HCT116 (cell line): ENCODE results near the gene PDIK1L. TPM values are rescaled to one million over a fixed set of nuclear protein-coding genes. Genes with fewer than 3 reads are reported as not detected.

ENCODE experiments used
- ATAC-seq: fragments of 200-7000 bp; cut with Tn5 transposase; 2 replicates; pipeline ENCODE4 v1.9.1; 2020; ENCODE audit warnings: mild to moderate bottlenecking, moderate library complexity
- BruUV-seq: library from RNA; stranded (reverse); fragments of 400-500 nt; replicated peaks from 2 replicates; lab custom pipeline; 2021; lab: Mats Ljungman, UMichigan
- CTCF ChIA-PET: fragments of 300-600 bp; sonication (Branson Sonifier 250); formaldehyde crosslinking; loops from one replicate; lab custom pipeline; 2021; ENCODE audit warnings: antibody characterized with exemption; lab: Charles Lee
- POLR2A ChIA-PET: fragments of 300-600, 350-600 bp; sonication (Branson Sonifier 250); formaldehyde crosslinking; loops from one replicate; lab custom pipeline; 2021; ENCODE audit warnings: antibody characterized with exemption; lab: Charles Lee
- RAD21 ChIA-PET, 2 experiments: fragments of 300-600 bp; sonication (Branson Sonifier 250); formaldehyde crosslinking; loops; one replicate each; lab custom pipeline; 2023; ENCODE audit warnings: low total read pairs in 2 of 2; ENCODE audit not compliant: uncharacterized antibody in 2 of 2, unreplicated experiment in 2 of 2, low non-redundant PET in 1 of 2; lab: Charles Lee
- DNase-seq: peaks from one replicate; pipeline ENCODE4 v3.0.0-alpha.2; 2010; ENCODE audit warnings: low read depth, low spot score
- H2AFZ ChIP-seq: fragments of 200-600 bp; shearing (Covaris generic), sonication (generic); 2 replicates; pipeline ENCODE4 v1.6.1; 2017; ENCODE audit warnings: low read depth, mixed run types, mixed read lengths, antibody characterized with exemption, low read length; ENCODE audit not compliant: poor library complexity, severe bottlenecking
- H3K27ac ChIP-seq: 2 replicates; pipeline ENCODE4 v1.5.1; 2012; ENCODE audit warnings: low read depth, low read length
- H3K27me3 ChIP-seq: fragments of 200-600 bp; sonication (generic); 2 replicates; pipeline ENCODE4 v1.6.1; 2016; ENCODE audit warnings: mixed run types, low read length, mixed read lengths; ENCODE audit not compliant: insufficient read depth
- H3K36me3 ChIP-seq, 2 experiments: fragments of 200-500 bp in 1 of 2; fragments of 200-600 bp in 1 of 2; sonication (Bioruptor generic) in 1 of 2; sonication (generic) in 1 of 2; 2 replicates each; pipeline versions ENCODE4 v1.5.1 to v1.6.1; 2014 to 2016; ENCODE audit warnings: low read length in 2 of 2, inconsistent platforms in 1 of 2, mixed read lengths in 1 of 2, mixed run types in 1 of 2; ENCODE audit not compliant: insufficient read depth in 2 of 2, control insufficient read depth in 1 of 2
- H3K4me1 ChIP-seq, 2 experiments: fragments of 200-600 bp in 1 of 2; sonication (generic) in 1 of 2; 2 replicates each; pipeline versions ENCODE4 v1.5.1 to v1.6.1; 2012 to 2017; ENCODE audit warnings: low read length in 2 of 2, inconsistent platforms in 1 of 2, mild to moderate bottlenecking in 1 of 2, mixed read lengths in 1 of 2, mixed run types in 1 of 2, moderate library complexity in 1 of 2; ENCODE audit not compliant: insufficient read depth in 2 of 2, control insufficient read depth in 1 of 2
- H3K4me2 ChIP-seq: fragments of 200-600 bp; sonication (generic); 2 replicates; pipeline ENCODE4 v1.6.1; 2017; ENCODE audit warnings: mixed run types, low read length, mixed read lengths
- H3K4me3 ChIP-seq, 2 experiments: fragments of 200-600 bp in 1 of 2; sonication (generic) in 1 of 2; replicated peaks in 1 of 2; 2 replicates each; pipeline ENCODE4 v1.5.1; 2011 to 2016; ENCODE audit warnings: low read length in 2 of 2, control low read depth in 1 of 2, low read depth in 1 of 2, mild to moderate bottlenecking in 1 of 2, mixed read lengths in 1 of 2, mixed run types in 1 of 2
- H3K79me2 ChIP-seq: fragments of 200-600 bp; sonication (generic); 2 replicates; pipeline ENCODE4 v1.6.1; 2017; ENCODE audit warnings: mild to moderate bottlenecking, mixed run types, low read length, moderate library complexity, mixed read lengths; ENCODE audit not compliant: insufficient read depth
- H3K9ac ChIP-seq: fragments of 200-600 bp; sonication (generic); 2 replicates; pipeline ENCODE4 v1.6.1; 2016; ENCODE audit warnings: low read length, mixed read lengths
- H3K9me2 ChIP-seq: fragments of 200-600 bp; sonication (generic), shearing (Covaris generic); 2 replicates; pipeline ENCODE4 v1.6.1; 2017; ENCODE audit warnings: mixed run types, mild to moderate bottlenecking, moderate library complexity; ENCODE audit not compliant: insufficient read depth
- H3K9me3 ChIP-seq, 2 experiments: fragments of 200-500 bp in 1 of 2; fragments of 200-600 bp in 1 of 2; sonication (Bioruptor generic) in 1 of 2; sonication (generic) in 1 of 2; 2 replicates each; pipeline ENCODE4 v1.6.1; 2014 to 2017; ENCODE audit warnings: low read length in 2 of 2, mixed read lengths in 2 of 2, inconsistent platforms in 1 of 2, low read depth in 1 of 2, mild to moderate bottlenecking in 1 of 2, mixed run types in 1 of 2, moderate library complexity in 1 of 2; ENCODE audit not compliant: control insufficient read depth in 1 of 2, insufficient read depth in 1 of 2
- H4K20me1 ChIP-seq: fragments of 200-600 bp; sonication (generic), shearing (Covaris generic); 2 replicates; pipeline ENCODE4 v1.6.1; 2017; ENCODE audit warnings: mixed run types, mild to moderate bottlenecking, moderate library complexity; ENCODE audit not compliant: insufficient read depth
- CTCF ChIP-seq, 3 experiments: fragments of 200-600 bp in 1 of 3; sonication (generic) in 1 of 3; IDR thresholded peaks in 2 of 3; conservative IDR thresholded peaks in 1 of 3; 2 replicates each; pipeline ENCODE4 v1.5.1; 2012 to 2017; ENCODE audit warnings: low read depth in 2 of 3, low read length in 2 of 3, antibody characterized with exemption in 1 of 3, borderline replicate concordance in 1 of 3, control low read depth in 1 of 3, mild to moderate bottlenecking in 1 of 3, mixed read lengths in 1 of 3, mixed run types in 1 of 3, moderate library complexity in 1 of 3; ENCODE audit not compliant: insufficient read depth in 1 of 3
- FOSL1 ChIP-seq: IDR thresholded peaks from 2 replicates; pipeline ENCODE4 v1.6.1; 2012; ENCODE audit warnings: low read depth
- JUND ChIP-seq: IDR thresholded peaks from 2 replicates; pipeline ENCODE4 v1.6.1; 2012
- POLR2AphosphoS5 ChIP-seq: IDR thresholded peaks from 2 replicates; pipeline ENCODE4 v1.6.1; 2011; ENCODE audit warnings: mild to moderate bottlenecking, low read depth, low read length, moderate library complexity
- SP1 ChIP-seq: IDR thresholded peaks from 2 replicates; pipeline ENCODE4 v1.6.1; 2012; ENCODE audit warnings: low read depth
- intact Hi-C: fragments of 100-400 bp; cut with micrococcal nuclease; formaldehyde crosslinking; loops from 2 replicates; pipeline ENCODE4 v1.10.0; 2022
- total RNA-seq: library from RNA; stranded (reverse); gene quantifications from one replicate; pipeline ENCODE4 v1.2.1, GENCODE V29; 2021; ENCODE audit not compliant: unreplicated experiment

PDIK1L gene
- total RNA-seq, 1 experiment from 2014 or later: 8.8 TPM

GRCh38 chr1:26169198-26169554 lies 57.6 kb downstream of the PDIK1L start:
- peak overlapping the region; percentile 98 for H3K4me2 ChIP-seq
- no peaks in the 10 kb centered on the region for H3K27me3 ChIP-seq
- ATAC-seq (no peak), DNase-seq (no peak)
- intact Hi-C loops: loop anchor here (5.0 kb wide), 3 partner anchors 132 to 223 kb away; no protein-coding TSS in a partner anchor
- H3K9ac ChIP-seq: peak overlapping the region; percentile 93
- ChIA-PET RAD21 (interaction anchor here (0.7 to 1.0 kb wide), 2 partner anchors 65 kb away, joined by 4 to 6 read pairs; partner anchors contain the start of gene CEP85 (in 2 of the 2)), CTCF (interaction anchor here (0.9 to 2.0 kb wide), 18 partner anchors 8 to 248 kb away, joined by 3 to 27 read pairs (median 4); partner anchors contain the start of gene CEP85), POLR2A (interaction anchor here (1.2 to 1.6 kb wide), 4 partner anchors 8 to 65 kb away, joined by 3 to 8 read pairs (median 5); partner anchors contain the start of gene CEP85)
- H3K79me2 ChIP-seq: peaks cover 20% of the 10 kb centered on the region
- peak overlapping the region; percentile 89 to 96; a peak in 2 of 4 replicates for H3K4me3 ChIP-seq
- no peaks in the 10 kb centered on the region for H3K9me2 ChIP-seq
- peak overlapping the region; percentile 33 for H2AFZ ChIP-seq
- no peaks in the 10 kb centered on the region for H4K20me1 ChIP-seq
- H3K9me3 ChIP-seq: no peaks in the 10 kb centered on the region
- no TSS peak for BruUV-seq
- H3K36me3 ChIP-seq: no peaks in the 10 kb centered on the region; a peak in 1 of 4 replicates
- no peak for TF ChIP-seq FOSL1
- no peak for TF ChIP-seq SP1
- TF ChIP-seq POLR2AphosphoS5: no peak
- TF ChIP-seq JUND: no peak
- TF ChIP-seq CTCF (IDR thresholded peaks at IDR 0.05 in 2 of 3, conservative IDR thresholded peaks at IDR 0.05 in 1 of 3; ENCODE audit: borderline replicate concordance in 1 of 3, insufficient read depth in 1 of 3, low read depth in 2 of 3, low read length in 2 of 3): no peak
- H3K4me1 ChIP-seq: peaks cover 4 to 28% of the 10 kb centered on the region in 2 experiments; a peak in 3 of 4 replicates
- no peak overlapping the region for H3K27ac ChIP-seq
